ENCODE data around the gene OVOL1. TPM values are rescaled to one million over a fixed set of nuclear protein-coding genes. Genes with fewer than 3 reads are reported as not detected.
A peak's percentile ranks its signal among the peaks of the same experiment; 100 is the strongest.

The OVOL1 gene
- total RNA-seq, 4 donors from 2014 or later, result 14.9 to 33.2 (median 29.8) TPM

GRCh38 chr11:65793625-65794400 lies 7.0 kb downstream of the OVOL1 start:
- H3K4me3 ChIP-seq, result no peak overlapping the region
- peaks cover 0 to 19% (median 0%) of the 10 kb centered on the region in 3 donors for H3K36me3 ChIP-seq
- H3K27ac ChIP-seq, result peak overlapping the region in 2 of 4 donors; percentile 36 to 76
- peaks cover 0 to 53% (median 8%) of the 10 kb centered on the region in 4 donors for H3K4me1 ChIP-seq
- no peaks in the 10 kb centered on the region for H3K27me3 ChIP-seq
- no peaks in the 10 kb centered on the region for H3K9me3 ChIP-seq
- DNase-seq, result peak in 1 of 3 donors; percentile 68
- TF ChIP-seq CTCF (IDR thresholded peaks at IDR 0.05) (peak in 1 of 6 experiments; percentile 3), POLR2A (IDR thresholded peaks at IDR 0.05) (no peak)

DNA sequence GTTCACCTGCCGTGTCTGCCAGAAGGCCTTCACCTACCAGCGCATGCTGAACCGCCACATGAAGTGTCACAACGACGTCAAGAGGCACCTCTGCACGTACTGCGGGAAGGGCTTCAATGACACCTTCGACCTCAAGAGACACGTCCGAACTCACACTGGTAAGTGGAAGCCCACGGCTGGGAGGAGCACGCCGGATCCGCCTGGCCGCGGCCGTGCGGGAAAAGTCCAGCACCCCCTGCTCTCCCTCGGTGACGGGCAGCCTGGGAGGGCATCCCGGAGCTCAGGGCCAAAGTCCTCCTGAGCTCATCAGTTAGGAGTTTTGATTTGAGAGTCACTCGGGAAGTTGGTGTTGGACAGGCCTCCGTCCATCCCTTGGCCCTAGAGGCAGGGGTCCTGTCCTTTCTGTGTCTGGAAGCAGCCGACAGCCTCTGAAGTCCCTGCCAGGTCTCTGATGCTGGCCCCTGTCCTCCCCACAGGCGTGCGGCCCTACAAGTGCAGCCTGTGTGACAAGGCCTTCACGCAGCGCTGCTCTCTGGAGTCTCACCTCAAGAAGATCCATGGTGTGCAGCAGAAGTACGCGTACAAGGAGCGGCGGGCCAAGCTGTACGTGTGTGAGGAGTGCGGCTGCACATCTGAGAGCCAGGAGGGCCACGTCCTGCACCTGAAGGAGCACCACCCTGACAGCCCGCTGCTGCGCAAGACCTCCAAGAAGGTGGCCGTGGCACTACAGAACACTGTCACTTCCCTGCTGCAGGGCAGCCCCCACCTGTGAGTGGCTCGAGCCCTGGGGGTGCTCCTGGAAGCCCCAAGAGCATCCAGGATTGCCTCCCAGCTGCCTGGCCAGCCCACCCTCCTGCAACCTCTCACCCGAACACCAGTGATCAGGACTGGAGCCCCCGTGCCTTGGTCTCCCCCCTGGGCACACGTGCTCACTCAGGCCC lies 8.0 kb downstream of the OVOL1 start:
- Histone ChIP-seq H3K9me3 (no peaks in the 10 kb centered on the region), H3K4me3 (no peak overlapping the region), H3K27me3 (no peaks in the 10 kb centered on the region), H3K36me3 (peaks cover 0 to 19% (median 0%) of the 10 kb centered on the region in 3 donors), H3K4me1 (peaks cover 0 to 44% (median 8%) of the 10 kb centered on the region in 4 donors), H3K27ac (peak overlapping the region in 1 of 4 donors; percentile 76)
- peak in 1 of 3 donors; percentile 52 for DNase-seq
- no peak for TF ChIP-seq CTCF (IDR thresholded peaks at IDR 0.05)
- no peak for TF ChIP-seq POLR2A (IDR thresholded peaks at IDR 0.05)

DNA sequence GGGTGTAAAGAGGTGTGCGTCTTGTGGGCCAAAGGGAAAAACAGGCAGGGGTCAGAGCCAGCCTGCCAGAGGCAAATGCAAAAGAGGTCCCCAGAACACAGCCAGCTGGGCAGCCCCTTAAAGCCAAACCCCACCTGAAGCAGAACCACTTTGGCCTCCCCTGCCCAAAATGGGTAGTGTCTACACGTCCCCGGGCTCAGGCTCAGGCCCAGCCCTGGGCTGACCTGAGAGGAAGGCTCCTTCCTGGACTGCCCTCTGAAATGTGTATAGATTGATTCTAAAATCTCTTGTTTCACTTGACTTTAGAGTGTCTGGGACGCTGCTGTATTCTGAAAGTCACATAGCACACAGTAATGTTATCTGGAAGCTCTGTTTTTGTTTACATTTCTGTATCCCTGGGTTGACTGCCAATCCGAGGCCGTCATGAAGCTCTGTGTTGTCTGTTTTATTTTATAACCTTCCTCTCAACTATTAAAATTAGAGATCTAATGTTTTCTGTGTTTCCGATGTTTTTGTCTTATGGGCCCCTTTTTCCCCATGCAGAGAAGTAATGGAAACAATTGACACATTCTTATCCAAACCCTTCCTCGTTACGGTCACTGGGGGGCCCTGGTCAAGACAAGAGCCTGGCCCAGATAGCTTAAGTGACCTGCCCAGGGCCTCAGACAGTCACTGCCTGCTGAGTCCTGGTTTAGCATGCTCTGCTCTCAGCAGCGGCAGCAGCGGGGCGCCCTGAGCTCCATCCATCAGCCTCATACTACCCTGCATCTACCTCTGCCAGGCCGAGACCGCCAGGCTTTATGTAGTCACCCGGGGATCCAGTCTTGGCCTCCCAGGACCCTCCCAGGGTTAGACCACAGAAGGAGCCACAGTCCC lies 10.1 kb downstream of the OVOL1 start:
- no peak for DNase-seq
- no peaks in the 10 kb centered on the region for H3K27me3 ChIP-seq

DNA sequence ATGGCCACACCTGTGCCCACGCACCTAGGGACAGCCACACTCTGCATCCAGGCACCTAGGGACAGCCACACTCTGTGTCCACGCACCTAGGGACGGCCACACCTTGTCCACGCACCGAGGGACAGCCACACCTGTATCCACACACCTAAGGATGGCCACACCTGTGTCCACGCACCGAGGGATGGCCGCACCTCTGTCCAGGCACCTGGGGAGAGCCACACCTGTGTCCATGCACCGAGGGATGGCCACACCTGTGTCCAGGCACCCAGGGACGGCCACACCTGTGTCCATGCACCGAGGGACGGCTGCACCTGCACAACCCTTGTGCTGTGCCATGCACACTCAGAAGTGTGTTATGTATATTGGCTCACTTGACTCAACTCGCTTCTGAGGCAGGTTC lies 10.8 kb downstream of the OVOL1 start:
- no peaks in the 10 kb centered on the region for H3K27me3 ChIP-seq
- DNase-seq, result no peak

More for the DNA sequence above, 10.1 kb downstream of the OVOL1 start:
- Histone ChIP-seq H3K4me1 (peaks cover 0 to 25% (median 4%) of the 10 kb centered on the region in 4 donors), H3K27ac (no peak overlapping the region), H3K9me3 (no peaks in the 10 kb centered on the region), H3K4me3 (no peak overlapping the region), H3K36me3 (peaks cover 0 to 19% (median 0%) of the 10 kb centered on the region in 3 donors)
- TF ChIP-seq POLR2A (IDR thresholded peaks at IDR 0.05) (no peak), CTCF (IDR thresholded peaks at IDR 0.05) (no peak)

More for the DNA sequence above, 10.8 kb downstream of the OVOL1 start:
- H3K4me3 ChIP-seq, result no peak overlapping the region
- peaks cover 0 to 17% (median 1%) of the 10 kb centered on the region in 4 donors for H3K4me1 ChIP-seq
- peaks cover 0 to 19% (median 0%) of the 10 kb centered on the region in 3 donors for H3K36me3 ChIP-seq
- H3K27ac ChIP-seq, result no peak overlapping the region
- H3K9me3 ChIP-seq, result no peaks in the 10 kb centered on the region
- no peak for TF ChIP-seq POLR2A (IDR thresholded peaks at IDR 0.05)
- TF ChIP-seq CTCF (IDR thresholded peaks at IDR 0.05), result no peak

Measured in Peyer's patch (tissue), 4 donors.